HepG2 (cell line): ENCODE measurements around the gene CBX5. TPM values are rescaled to one million over a fixed set of nuclear protein-coding genes. Genes with fewer than 3 reads are reported as not detected.

Experiments used
- ARID3A ChIP-seq: IDR thresholded peaks from 2 replicates; pipeline ENCODE4 v1.6.1; 2012; ENCODE audit warnings: low read depth, low read length, improper control_type of control experiment
- CENPT ChIP-seq: sonication (generic); formaldehyde crosslinking; IDR thresholded peaks from 2 replicates; pipeline ENCODE4 v1.8.0; 2022; ENCODE audit warnings: low read depth, mild to moderate bottlenecking, moderate library complexity, missing genetic modification reagents
- CHD2 ChIP-seq: IDR thresholded peaks from 2 replicates; pipeline ENCODE4 v1.6.1; 2011; ENCODE audit warnings: low read depth, low read length, improper control_type of control experiment
- CSRNP1 ChIP-seq: sonication (generic); formaldehyde crosslinking; IDR thresholded peaks from 2 replicates; pipeline ENCODE4 v1.8.1; 2023; ENCODE audit warnings: mild to moderate bottlenecking, missing genetic modification reagents
- CTCF ChIP-seq: sonication (generic); formaldehyde crosslinking; IDR thresholded peaks from 2 replicates; pipeline ENCODE4 v1.5.0; 2020; ENCODE audit warnings: mild to moderate bottlenecking, missing genetic modification reagents, moderate library complexity
- DMTF1 ChIP-seq: sonication (generic); formaldehyde crosslinking; IDR thresholded peaks from 2 replicates; pipeline ENCODE4 v1.4.0; 2020; ENCODE audit warnings: mild to moderate bottlenecking, missing genetic modification reagents
- ETV6 ChIP-seq: sonication (generic); formaldehyde crosslinking; conservative IDR thresholded peaks from 2 replicates; pipeline ENCODE4 v1.4.0; 2020; ENCODE audit warnings: missing genetic modification reagents
- HDAC6 ChIP-seq: fragments of 200-600 bp; sonication (generic); IDR thresholded peaks from 2 replicates; pipeline ENCODE4 v1.7.0; 2017; ENCODE audit warnings: mild to moderate bottlenecking, antibody characterized with exemption, low read length, low read depth
- KDM1A ChIP-seq: IDR thresholded peaks from 2 replicates; pipeline ENCODE4 v1.6.1; 2016; ENCODE audit warnings: missing compliant biosample characterization
- KLF16 ChIP-seq, 2 experiments: sonication (generic) in 1 of 2; formaldehyde crosslinking in 1 of 2; IDR thresholded peaks; 2 replicates each; pipeline versions ENCODE4 v1.6.1 to v1.8.0; 2016 to 2023; ENCODE audit warnings: missing genetic modification reagents in 2 of 2, missing compliant biosample characterization in 1 of 2
- MAZ ChIP-seq, 2 experiments: sonication (generic) in 1 of 2; formaldehyde crosslinking in 1 of 2; IDR thresholded peaks; 2 replicates each; pipeline versions ENCODE4 v1.5.0 to v1.6.1; 2012 to 2020; ENCODE audit warnings: low read depth in 2 of 2, mild to moderate bottlenecking in 2 of 2, borderline replicate concordance in 1 of 2, improper control_type of control experiment in 1 of 2, low read length in 1 of 2, missing genetic modification reagents in 1 of 2, moderate library complexity in 1 of 2
- MIXL1 ChIP-seq: IDR thresholded peaks from 2 replicates; pipeline ENCODE4 v1.6.1; 2016
- NCOA1 ChIP-seq: sonication (generic); formaldehyde crosslinking; IDR thresholded peaks from 2 replicates; pipeline ENCODE4 v1.9.0; 2021; ENCODE audit warnings: missing genetic modification reagents
- RFX1 ChIP-seq: fragments of 450-650 bp; IDR thresholded peaks from 2 replicates; pipeline ENCODE4 v1.6.1; 2017
- THYN1 ChIP-seq: sonication (generic); formaldehyde crosslinking; IDR thresholded peaks from 2 replicates; pipeline ENCODE4 v1.8.1; 2023; ENCODE audit warnings: low read depth, mild to moderate bottlenecking, moderate library complexity, missing genetic modification reagents, borderline replicate concordance
- ZNF17 ChIP-seq: sonication (generic); formaldehyde crosslinking; IDR thresholded peaks from 2 replicates; pipeline ENCODE4 v1.5.0; 2020; ENCODE audit warnings: mild to moderate bottlenecking, missing genetic modification reagents
- ZNF180 ChIP-seq: sonication (generic); formaldehyde crosslinking; IDR thresholded peaks from 2 replicates; pipeline ENCODE4 v1.4.0; 2020; ENCODE audit warnings: low read depth, missing genetic modification reagents, borderline replicate concordance
- ZNF24 ChIP-seq: fragments of 450-650 bp; IDR thresholded peaks from 2 replicates; pipeline ENCODE4 v1.6.1; 2017; ENCODE audit warnings: antibody characterized with exemption, mild to moderate bottlenecking
- ZNF513 ChIP-seq: sonication (generic); formaldehyde crosslinking; conservative IDR thresholded peaks from 2 replicates; pipeline ENCODE4 v1.5.0; 2020; ENCODE audit warnings: missing genetic modification reagents
- ZNF678 ChIP-seq: sonication (generic); formaldehyde crosslinking; IDR thresholded peaks from 2 replicates; pipeline ENCODE4 v1.4.0; 2020; ENCODE audit warnings: mild to moderate bottlenecking, missing genetic modification reagents
- polyA plus RNA-seq, 8 experiments: library from polyadenylated mRNA; depleted of rRNA in 3 of 8; stranded (reverse) in 7 of 8; unstranded in 1 of 8; fragments of >200 nt; fragmentation: Illumina TruSeq in 4 of 8; extraction: Trizol in 4 of 8; gene quantifications; 2 replicates each; pipeline versions ENCODE4 v1.2.1 to v1.2.3, GENCODE V29; 2011 to 2016; ENCODE audit warnings: low read depth in 4 of 8, missing spikeins in 1 of 8, mixed read lengths in 1 of 8; ENCODE audit not compliant: insufficient read depth in 1 of 8
- total RNA-seq, 5 experiments: library from RNA; depleted of rRNA; stranded (reverse); fragments of >200 nt; fragmentation: Illumina TruSeq; extraction: Trizol; gene quantifications; 2 replicates each; pipeline ENCODE4 v1.2.3, GENCODE V29; 2016; ENCODE audit warnings: low read depth in 1 of 5

The CBX5 gene
- total and polyA plus RNA-seq, 2 of the 13 experiments (the other 11 are each of a cell fraction or from before 2014, with no cell fraction given) = 16.0 to 22.2 TPM

- no peak for TF ChIP-seq NCOA1 (CRISPR knock-in tag)
- no peak for TF ChIP-seq ZNF24
- TF ChIP-seq CHD2 = no peak
- no peak for TF ChIP-seq CSRNP1 (CRISPR knock-in tag)
- TF ChIP-seq ZNF513 = no peak
- 0 out of 2 replicates have a peak, but pooled peaks have one; percentile 21 for TF ChIP-seq MIXL1 (CRISPR knock-in tag)
- no peak for TF ChIP-seq ETV6 (CRISPR knock-in tag)
- no peak for TF ChIP-seq HDAC6
- TF ChIP-seq CTCF (CRISPR knock-in tag) = peak; percentile 59
- no peak for TF ChIP-seq ZNF678 (CRISPR knock-in tag)
- TF ChIP-seq KLF16 (CRISPR knock-in tag; IDR thresholded peaks at IDR 0.05) = no peak
- TF ChIP-seq MAZ (IDR thresholded peaks at IDR 0.05; ENCODE audit: borderline replicate concordance, low read depth, low read length) = no peak
- TF ChIP-seq MAZ (CRISPR knock-in tag; IDR thresholded peaks at IDR 0.05; ENCODE audit: low read depth) = no peak
- TF ChIP-seq THYN1 (CRISPR knock-in tag) = no peak
- TF ChIP-seq KDM1A (CRISPR knock-in tag) = no peak
- no peak for TF ChIP-seq DMTF1
- TF ChIP-seq ZNF180 (CRISPR knock-in tag) = no peak
- no peak for TF ChIP-seq RFX1
- TF ChIP-seq ARID3A = 0 out of 2 replicates have a peak, but pooled peaks have one; percentile 15
- TF ChIP-seq ZNF17 (CRISPR knock-in tag) = no peak
- TF ChIP-seq CENPT = no peak
Measured at GRCh38 chr12:54251667-54252284, 28.1 kb downstream of the CBX5 start (continued).
